ENCODE results near the gene IFNGR1.
"Not testable (repeated sequence)": the region's sequence is repeated elsewhere in the genome, so short reads cannot be mapped to it uniquely, and the experiment has no call there.

- not testable (repeated sequence) for TF ChIP-seq CTCF (IDR thresholded peaks at IDR 0.05; ENCODE audit: low read length); EZH2phosphoT487 (IDR thresholded peaks at IDR 0.05; ENCODE audit: low read length); EZH2 (optimal IDR thresholded peaks at IDR 0.05; ENCODE audit: low read depth, low read length)
These were observed 11.7 kb downstream of the IFNGR1 start for GRCh38 chr6:137207457-137207856.
